Ishikawa (cell line): ENCODE measurements around the gene RNASE7.

Experiments used
- CEBPB ChIP-seq: IDR thresholded peaks from 2 replicates; pipeline ENCODE4 v1.6.1; 2012
- CREB1 ChIP-seq: IDR thresholded peaks from 2 replicates; pipeline ENCODE4 v1.6.1; 2012; ENCODE audit warnings: low read depth
- EGR1 ChIP-seq: IDR thresholded peaks from 2 replicates; pipeline ENCODE4 v1.6.1; 2012
- EP300 ChIP-seq: IDR thresholded peaks from 2 replicates; pipeline ENCODE4 v1.6.1; 2012; ENCODE audit warnings: borderline replicate concordance
- FOXM1 ChIP-seq: IDR thresholded peaks from 2 replicates; pipeline ENCODE4 v1.6.1; 2012; ENCODE audit warnings: low read depth, borderline replicate concordance
- MAX ChIP-seq: IDR thresholded peaks from 2 replicates; pipeline ENCODE4 v1.6.1; 2012
- NFIC ChIP-seq: IDR thresholded peaks from 2 replicates; pipeline ENCODE4 v1.6.1; 2012
- RAD21 ChIP-seq: IDR thresholded peaks from 2 replicates; pipeline ENCODE4 v1.6.1; 2012; ENCODE audit warnings: low read depth
- TAF1 ChIP-seq: IDR thresholded peaks from 2 replicates; pipeline ENCODE4 v1.6.1; 2012; ENCODE audit warnings: low read depth, mild to moderate bottlenecking
- TCF12 ChIP-seq: IDR thresholded peaks from 2 replicates; pipeline ENCODE4 v1.6.1; 2012; ENCODE audit warnings: low read depth
- TEAD4 ChIP-seq: IDR thresholded peaks from 2 replicates; pipeline ENCODE4 v1.6.1; 2012
- YY1 ChIP-seq: IDR thresholded peaks from 2 replicates; pipeline ENCODE4 v1.6.1; 2012; ENCODE audit warnings: low read depth
- ZBTB7A ChIP-seq: IDR thresholded peaks from 2 replicates; pipeline ENCODE4 v1.6.1; 2012; ENCODE audit warnings: low read depth
- TF ChIP-seq, protein P1 (sequence below): IDR thresholded peaks from 2 replicates; pipeline ENCODE4 v1.6.1; 2012
- TF ChIP-seq, protein P2 (sequence below): IDR thresholded peaks from 2 replicates; pipeline ENCODE4 v1.6.1; 2012; ENCODE audit warnings: low read depth, mild to moderate bottlenecking

The RNASE7 gene

GRCh38 chr14:21034707-21035106 is 7.5 kb upstream of the RNASE7 start, which contains the start of gene RNASE13:
TSS of gene RNASE13 (minus strand) at chr14:21034807. CDS start at chr14:21034288, 519 bp downstream.
- TF ChIP-seq TAF1 (no peak), EGR1 (no peak), ZBTB7A (no peak), RAD21 (no peak), MAX (no peak), YY1 (no peak), TEAD4 (no peak), CREB1 (no peak), EP300 (no peak)
- TF ChIP-seq, protein P1, sequence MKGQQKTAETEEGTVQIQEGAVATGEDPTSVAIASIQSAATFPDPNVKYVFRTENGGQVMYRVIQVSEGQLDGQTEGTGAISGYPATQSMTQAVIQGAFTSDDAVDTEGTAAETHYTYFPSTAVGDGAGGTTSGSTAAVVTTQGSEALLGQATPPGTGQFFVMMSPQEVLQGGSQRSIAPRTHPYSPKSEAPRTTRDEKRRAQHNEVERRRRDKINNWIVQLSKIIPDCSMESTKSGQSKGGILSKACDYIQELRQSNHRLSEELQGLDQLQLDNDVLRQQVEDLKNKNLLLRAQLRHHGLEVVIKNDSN: no peak
- TF ChIP-seq, protein P2, sequence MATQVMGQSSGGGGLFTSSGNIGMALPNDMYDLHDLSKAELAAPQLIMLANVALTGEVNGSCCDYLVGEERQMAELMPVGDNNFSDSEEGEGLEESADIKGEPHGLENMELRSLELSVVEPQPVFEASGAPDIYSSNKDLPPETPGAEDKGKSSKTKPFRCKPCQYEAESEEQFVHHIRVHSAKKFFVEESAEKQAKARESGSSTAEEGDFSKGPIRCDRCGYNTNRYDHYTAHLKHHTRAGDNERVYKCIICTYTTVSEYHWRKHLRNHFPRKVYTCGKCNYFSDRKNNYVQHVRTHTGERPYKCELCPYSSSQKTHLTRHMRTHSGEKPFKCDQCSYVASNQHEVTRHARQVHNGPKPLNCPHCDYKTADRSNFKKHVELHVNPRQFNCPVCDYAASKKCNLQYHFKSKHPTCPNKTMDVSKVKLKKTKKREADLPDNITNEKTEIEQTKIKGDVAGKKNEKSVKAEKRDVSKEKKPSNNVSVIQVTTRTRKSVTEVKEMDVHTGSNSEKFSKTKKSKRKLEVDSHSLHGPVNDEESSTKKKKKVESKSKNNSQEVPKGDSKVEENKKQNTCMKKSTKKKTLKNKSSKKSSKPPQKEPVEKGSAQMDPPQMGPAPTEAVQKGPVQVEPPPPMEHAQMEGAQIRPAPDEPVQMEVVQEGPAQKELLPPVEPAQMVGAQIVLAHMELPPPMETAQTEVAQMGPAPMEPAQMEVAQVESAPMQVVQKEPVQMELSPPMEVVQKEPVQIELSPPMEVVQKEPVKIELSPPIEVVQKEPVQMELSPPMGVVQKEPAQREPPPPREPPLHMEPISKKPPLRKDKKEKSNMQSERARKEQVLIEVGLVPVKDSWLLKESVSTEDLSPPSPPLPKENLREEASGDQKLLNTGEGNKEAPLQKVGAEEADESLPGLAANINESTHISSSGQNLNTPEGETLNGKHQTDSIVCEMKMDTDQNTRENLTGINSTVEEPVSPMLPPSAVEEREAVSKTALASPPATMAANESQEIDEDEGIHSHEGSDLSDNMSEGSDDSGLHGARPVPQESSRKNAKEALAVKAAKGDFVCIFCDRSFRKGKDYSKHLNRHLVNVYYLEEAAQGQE: no peak

DNA sequence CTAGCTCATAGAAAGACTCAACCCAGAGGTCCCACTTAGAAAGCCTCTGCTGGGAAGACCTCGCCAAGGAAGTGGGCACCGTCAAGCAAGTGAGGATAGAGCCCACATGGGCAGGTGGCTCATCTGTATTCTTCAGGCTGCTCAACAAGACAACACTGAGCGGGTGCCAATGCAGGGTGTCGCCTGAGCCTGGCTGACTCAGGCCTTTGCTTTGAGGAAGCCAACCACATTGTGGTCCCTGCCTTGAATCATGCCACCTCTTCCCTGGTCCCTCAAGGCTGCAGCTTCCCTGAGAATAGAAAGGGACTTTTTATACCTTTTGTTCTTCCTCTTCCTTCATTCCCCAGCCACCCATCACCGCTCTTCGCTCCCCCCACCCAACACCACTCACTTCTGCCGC is 5.4 kb upstream of the RNASE7 start:
- no peak for TF ChIP-seq ZBTB7A
- no peak for TF ChIP-seq MAX
- TF ChIP-seq FOXM1: no peak
- TF ChIP-seq EGR1: no peak
- TF ChIP-seq, protein P2: no peak
- no peak for TF ChIP-seq YY1
- no peak for TF ChIP-seq RAD21
- TF ChIP-seq TAF1: no peak
- no peak for TF ChIP-seq EP300
- TF ChIP-seq, protein P1: no peak
- no peak for TF ChIP-seq NFIC
- TF ChIP-seq TEAD4: no peak
- TF ChIP-seq CEBPB: no peak
- no peak for TF ChIP-seq CREB1
- no peak for TF ChIP-seq TCF12

- no peak for TF ChIP-seq YY1
- TF ChIP-seq TAF1: no peak
- no peak for TF ChIP-seq ZBTB7A
- TF ChIP-seq FOXM1: no peak
- no peak for TF ChIP-seq TCF12
- no peak for TF ChIP-seq NFIC
- TF ChIP-seq EP300: no peak
- no peak for TF ChIP-seq MAX
- TF ChIP-seq, protein P1: no peak
- no peak for TF ChIP-seq RAD21
- no peak for TF ChIP-seq TEAD4
- no peak for TF ChIP-seq EGR1
- TF ChIP-seq, protein P2: no peak
- TF ChIP-seq CEBPB: no peak
- TF ChIP-seq CREB1: no peak
Measured at GRCh38 chr14:21037156-21037555, 5.0 kb upstream of the RNASE7 start.

- TF ChIP-seq TEAD4 (no peak), TCF12 (no peak), NFIC (no peak), CREB1 (no peak), TAF1 (no peak), ZBTB7A (no peak), YY1 (no peak), RAD21 (no peak), EP300 (no peak), FOXM1 (no peak), EGR1 (no peak)
- TF ChIP-seq, protein P1: no peak
- TF ChIP-seq, protein P2: no peak
Measured at GRCh38 chr14:21038441-21039422, 3.4 kb upstream of the RNASE7 start.
